ENCODE results near the gene SUPT5H.

Gene SUPT5H

DNA sequence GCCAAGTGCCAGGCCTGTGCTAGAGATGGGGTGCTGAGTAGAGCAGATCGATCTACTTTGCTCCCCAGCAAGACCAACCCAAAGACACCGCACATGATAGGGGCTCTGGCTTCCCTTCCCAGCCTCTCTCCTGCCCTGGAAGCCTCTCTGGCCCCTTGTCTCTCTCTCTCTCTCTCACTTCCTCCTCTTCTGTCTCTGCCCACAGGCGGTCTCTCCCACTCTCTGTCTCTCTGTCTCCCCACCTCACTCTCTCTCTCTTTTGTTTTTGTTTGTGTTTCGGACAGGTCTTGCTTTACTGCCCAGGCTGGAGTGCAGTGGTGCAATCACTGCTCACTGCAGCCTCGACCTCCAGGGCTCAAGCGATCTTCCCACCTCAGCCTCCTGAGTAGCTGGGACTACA, 70.9 kb downstream of the SUPT5H start:
- TF ChIP-seq, protein P1, sequence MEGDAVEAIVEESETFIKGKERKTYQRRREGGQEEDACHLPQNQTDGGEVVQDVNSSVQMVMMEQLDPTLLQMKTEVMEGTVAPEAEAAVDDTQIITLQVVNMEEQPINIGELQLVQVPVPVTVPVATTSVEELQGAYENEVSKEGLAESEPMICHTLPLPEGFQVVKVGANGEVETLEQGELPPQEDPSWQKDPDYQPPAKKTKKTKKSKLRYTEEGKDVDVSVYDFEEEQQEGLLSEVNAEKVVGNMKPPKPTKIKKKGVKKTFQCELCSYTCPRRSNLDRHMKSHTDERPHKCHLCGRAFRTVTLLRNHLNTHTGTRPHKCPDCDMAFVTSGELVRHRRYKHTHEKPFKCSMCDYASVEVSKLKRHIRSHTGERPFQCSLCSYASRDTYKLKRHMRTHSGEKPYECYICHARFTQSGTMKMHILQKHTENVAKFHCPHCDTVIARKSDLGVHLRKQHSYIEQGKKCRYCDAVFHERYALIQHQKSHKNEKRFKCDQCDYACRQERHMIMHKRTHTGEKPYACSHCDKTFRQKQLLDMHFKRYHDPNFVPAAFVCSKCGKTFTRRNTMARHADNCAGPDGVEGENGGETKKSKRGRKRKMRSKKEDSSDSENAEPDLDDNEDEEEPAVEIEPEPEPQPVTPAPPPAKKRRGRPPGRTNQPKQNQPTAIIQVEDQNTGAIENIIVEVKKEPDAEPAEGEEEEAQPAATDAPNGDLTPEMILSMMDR (IDR thresholded peaks at IDR 0.05), result no peak
- Histone ChIP-seq H3K36me3 (no peaks in the 10 kb centered on the region), H3K27me3 (peaks cover 88% of the 10 kb centered on the region), H3K27ac (no peak overlapping the region), H3K4me1 (ENCODE audit: control insufficient read depth in 1 of 2, insufficient read depth in 1 of 2, low read depth in 1 of 2, low read length in 1 of 2) (no peaks in the 10 kb centered on the region), H3K9me3 (no peaks in the 10 kb centered on the region), H3K4me3 (ENCODE audit: low read depth in 1 of 2, low read length in 1 of 2) (no peak overlapping the region)

GRCh38 chr19:39517432-39517831, 72.0 kb downstream of the SUPT5H start:
- H3K4me1 ChIP-seq (ENCODE audit: control insufficient read depth in 1 of 2, insufficient read depth in 1 of 2, low read depth in 1 of 2, low read length in 1 of 2), result no peaks in the 10 kb centered on the region
- no peaks in the 10 kb centered on the region for H3K36me3 ChIP-seq
- peaks cover 78% of the 10 kb centered on the region for H3K27me3 ChIP-seq
- H3K9me3 ChIP-seq, result no peaks in the 10 kb centered on the region
- TF ChIP-seq, protein P1 (IDR thresholded peaks at IDR 0.05), result no peak
- H3K4me3 ChIP-seq (ENCODE audit: low read depth in 1 of 2, low read length in 1 of 2), result no peak overlapping the region
- H3K27ac ChIP-seq, result no peak overlapping the region

DNA sequence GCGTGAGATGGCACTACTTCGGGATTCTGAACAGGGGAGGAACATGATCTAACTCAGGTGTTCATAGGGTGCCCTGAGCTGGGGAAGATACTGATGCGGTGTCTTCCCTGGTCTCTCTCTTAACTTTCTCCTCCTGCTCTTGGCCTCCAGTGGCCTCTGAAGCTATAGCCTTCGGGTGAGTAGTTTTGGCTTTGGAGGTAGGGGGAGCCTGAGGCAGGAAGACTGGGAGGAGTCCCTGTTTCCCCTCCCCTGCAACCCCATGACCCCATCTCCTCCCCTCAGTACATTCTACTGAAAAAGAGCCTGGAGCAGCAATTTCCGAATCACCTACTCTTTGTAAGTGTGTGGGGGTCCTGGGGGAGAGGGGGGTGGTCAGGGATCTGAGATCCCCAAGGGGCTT, 73.1 kb downstream of the SUPT5H start:
- peaks cover 68% of the 10 kb centered on the region for H3K27me3 ChIP-seq
- no peaks in the 10 kb centered on the region for H3K9me3 ChIP-seq
- no peaks in the 10 kb centered on the region for H3K36me3 ChIP-seq
- H3K4me1 ChIP-seq (ENCODE audit: control insufficient read depth in 1 of 2, insufficient read depth in 1 of 2, low read depth in 1 of 2, low read length in 1 of 2), result no peaks in the 10 kb centered on the region
- no peak overlapping the region for H3K27ac ChIP-seq
- TF ChIP-seq, protein P1 (IDR thresholded peaks at IDR 0.05), result no peak
- H3K4me3 ChIP-seq (ENCODE audit: low read depth in 1 of 2, low read length in 1 of 2), result no peak overlapping the region

- Histone ChIP-seq H3K4me3 (ENCODE audit: low read depth in 1 of 2, low read length in 1 of 2) (no peak overlapping the region), H3K36me3 (no peaks in the 10 kb centered on the region), H3K9me3 (no peaks in the 10 kb centered on the region), H3K27me3 (peaks cover 63% of the 10 kb centered on the region), H3K27ac (no peak overlapping the region), H3K4me1 (ENCODE audit: control insufficient read depth in 1 of 2, insufficient read depth in 1 of 2, low read depth in 1 of 2, low read length in 1 of 2) (no peaks in the 10 kb centered on the region)
- TF ChIP-seq, protein P1 (IDR thresholded peaks at IDR 0.05), result no peak
These were observed 73.6 kb downstream of the SUPT5H start for GRCh38 chr19:39518975-39519374.

DNA sequence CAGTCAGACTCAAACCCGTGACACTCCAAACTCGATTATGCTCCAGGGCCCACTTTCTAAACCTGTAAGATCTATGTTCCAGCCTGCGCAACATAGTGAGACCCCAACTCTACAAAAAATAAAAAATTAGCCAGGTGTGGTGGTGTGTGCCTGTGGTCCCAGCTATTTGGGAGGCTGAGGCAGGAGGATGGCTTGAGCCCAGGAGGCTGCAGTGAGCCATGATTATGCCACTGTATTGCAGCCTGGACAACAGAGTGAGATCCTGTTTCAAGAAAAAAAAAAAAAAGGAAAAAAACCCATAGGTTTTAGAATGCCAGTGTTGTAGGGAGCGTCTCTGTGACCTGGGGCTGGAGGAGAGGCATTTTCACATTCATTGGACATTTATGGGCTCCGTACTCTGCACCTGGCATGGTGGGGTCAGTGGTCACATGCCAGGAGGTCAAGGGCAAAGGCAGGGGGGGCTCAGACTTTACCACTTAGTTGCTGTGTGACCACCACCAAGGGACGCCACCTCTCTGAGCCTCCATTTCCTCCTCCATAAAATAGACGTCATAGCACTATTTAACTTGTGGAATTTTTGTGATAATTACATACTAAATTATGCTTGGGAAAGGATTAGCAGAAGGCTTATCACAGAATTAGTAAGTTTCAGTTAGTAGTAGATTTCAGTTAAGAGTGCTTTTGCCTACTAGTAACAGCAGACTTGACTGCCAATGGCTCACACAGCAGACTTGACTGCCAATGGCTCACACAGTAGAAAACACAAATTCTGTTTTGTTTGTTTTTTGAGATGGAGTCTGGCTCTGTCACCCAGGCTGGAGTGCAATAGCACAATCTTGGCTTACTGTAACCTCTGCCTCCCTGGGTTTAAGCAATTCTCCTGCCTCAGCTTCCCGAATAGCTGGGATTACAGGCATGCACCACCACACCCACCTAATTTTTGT, 75.4 kb downstream of the SUPT5H start:
- Histone ChIP-seq H3K27ac (no peak overlapping the region), H3K36me3 (no peaks in the 10 kb centered on the region), H3K4me3 (ENCODE audit: low read depth in 1 of 2, low read length in 1 of 2) (no peak overlapping the region), H3K27me3 (peaks cover 44% of the 10 kb centered on the region), H3K4me1 (ENCODE audit: control insufficient read depth in 1 of 2, insufficient read depth in 1 of 2, low read depth in 1 of 2, low read length in 1 of 2) (no peaks in the 10 kb centered on the region), H3K9me3 (no peaks in the 10 kb centered on the region)
- TF ChIP-seq, protein P1 (IDR thresholded peaks at IDR 0.05), result no peak

Measured in neutrophil (primary cell).